ENCODE results near the gene PLXDC2. TPM values are rescaled to one million over a fixed set of nuclear protein-coding genes. Genes with fewer than 3 reads are reported as not detected.

Gene PLXDC2
- total RNA-seq, 5 donors from 2014 or later (not counting 1 experiment from before 2014, with no cell fraction given), result 0.49 to 1.1 (median 0.56) TPM

GRCh38 chr10:19946791-19947190, 130.6 kb downstream of the PLXDC2 start:
- H3K27me3 Mint-ChIP-seq, result no peaks in the 10 kb centered on the region
- Histone ChIP-seq H3K4me3 (ENCODE audit: control insufficient read depth in 1 of 2, extremely low read depth in 1 of 2, low read length in 1 of 2) (no peak overlapping the region), H3K27me3 (replicated peaks in 1 of 2; ENCODE audit: control insufficient read depth in 2 of 2, extremely low read depth in 1 of 2, insufficient read depth in 2 of 2, low read length in 1 of 2) (no peaks in the 10 kb centered on the region), H3K36me3 (ENCODE audit: control insufficient read depth in 2 of 2, extremely low read depth in 1 of 2, insufficient read depth in 1 of 2, low read length in 1 of 2) (no peaks in the 10 kb centered on the region), H3K4me1 (ENCODE audit: control insufficient read depth in 1 of 2, extremely low read depth in 1 of 2, insufficient read depth in 2 of 2, low read length in 2 of 2) (no peaks in the 10 kb centered on the region), H3K27ac (ENCODE audit: low read length) (no peak overlapping the region), H3K9me3 (no peaks in the 10 kb centered on the region)
- ATAC-seq (replicated peaks in 1 of 4), result no peak
- ChIA-PET POLR2A (no interaction called here), CTCF (no interaction called here)
- no peaks in the 10 kb centered on the region for H3K36me3 Mint-ChIP-seq
- WGBS (ENCODE audit: insufficient coverage), result 98% methylated on average over 5 of the region's 8 CpGs
- H3K4me1 Mint-ChIP-seq, result no peaks in the 10 kb centered on the region
- H3K9me3 Mint-ChIP-seq, result peaks cover 0 to 7% (median 4%) of the 10 kb centered on the region in 3 donors
- no peak for DNase-seq
- H3K4me3 Mint-ChIP-seq, result no peak overlapping the region
- H3K27ac Mint-ChIP-seq, result no peak overlapping the region

GRCh38 chr10:19947215-19947614, 131.0 kb downstream of the PLXDC2 start:
- no peaks in the 10 kb centered on the region for H3K27me3 ChIP-seq (replicated peaks in 1 of 2; ENCODE audit: control insufficient read depth in 2 of 2, extremely low read depth in 1 of 2, insufficient read depth in 2 of 2, low read length in 1 of 2)
- ATAC-seq (replicated peaks in 1 of 4) (no peak), DNase-seq (no peak)
- no peaks in the 10 kb centered on the region for H3K4me1 Mint-ChIP-seq
- no peaks in the 10 kb centered on the region for H3K36me3 Mint-ChIP-seq
- no peak overlapping the region for H3K4me3 ChIP-seq (ENCODE audit: control insufficient read depth in 1 of 2, extremely low read depth in 1 of 2, low read length in 1 of 2)
- no peaks in the 10 kb centered on the region for H3K9me3 ChIP-seq
- WGBS (ENCODE audit: insufficient coverage), result 73% methylated on average over 3 of the region's 3 CpGs
- CTCF ChIA-PET, result no interaction called here
- no peaks in the 10 kb centered on the region for H3K4me1 ChIP-seq (ENCODE audit: control insufficient read depth in 1 of 2, extremely low read depth in 1 of 2, insufficient read depth in 2 of 2, low read length in 2 of 2)
- POLR2A ChIA-PET, result no interaction called here
- no peaks in the 10 kb centered on the region for H3K27me3 Mint-ChIP-seq
- H3K36me3 ChIP-seq (ENCODE audit: control insufficient read depth in 2 of 2, extremely low read depth in 1 of 2, insufficient read depth in 1 of 2, low read length in 1 of 2), result no peaks in the 10 kb centered on the region
- H3K9me3 Mint-ChIP-seq, result peaks cover 0 to 9% (median 4%) of the 10 kb centered on the region in 3 donors
- H3K4me3 Mint-ChIP-seq, result no peak overlapping the region
- no peak overlapping the region for H3K27ac ChIP-seq (ENCODE audit: low read length)
- H3K27ac Mint-ChIP-seq, result no peak overlapping the region

- H3K27ac Mint-ChIP-seq, result no peak overlapping the region
- H3K4me1 Mint-ChIP-seq, result no peaks in the 10 kb centered on the region
- DNase-seq (no peak), ATAC-seq (replicated peaks in 1 of 4) (no peak)
- no peak overlapping the region for H3K27ac ChIP-seq (ENCODE audit: low read length)
- H3K4me3 Mint-ChIP-seq, result no peak overlapping the region
- no peaks in the 10 kb centered on the region for H3K27me3 ChIP-seq (replicated peaks in 1 of 2; ENCODE audit: control insufficient read depth in 2 of 2, extremely low read depth in 1 of 2, insufficient read depth in 2 of 2, low read length in 1 of 2)
- CTCF ChIA-PET, result no interaction called here
- no peaks in the 10 kb centered on the region for H3K36me3 Mint-ChIP-seq
- H3K4me1 ChIP-seq (ENCODE audit: control insufficient read depth in 1 of 2, extremely low read depth in 1 of 2, insufficient read depth in 2 of 2, low read length in 2 of 2), result no peaks in the 10 kb centered on the region
- no peaks in the 10 kb centered on the region for H3K9me3 ChIP-seq
- no peaks in the 10 kb centered on the region for H3K36me3 ChIP-seq (ENCODE audit: control insufficient read depth in 2 of 2, extremely low read depth in 1 of 2, insufficient read depth in 1 of 2, low read length in 1 of 2)
- no peaks in the 10 kb centered on the region for H3K27me3 Mint-ChIP-seq
- H3K9me3 Mint-ChIP-seq, result peaks cover 0 to 14% (median 4%) of the 10 kb centered on the region in 3 donors
- POLR2A ChIA-PET, result no interaction called here
- no CpG with 5 or more reads among the region's 2 CpGs for WGBS (ENCODE audit: insufficient coverage)
- no peak overlapping the region for H3K4me3 ChIP-seq (ENCODE audit: control insufficient read depth in 1 of 2, extremely low read depth in 1 of 2, low read length in 1 of 2)
Measured at GRCh38 chr10:19947656-19948055, 131.4 kb downstream of the PLXDC2 start.

- Histone ChIP-seq H3K27ac (ENCODE audit: low read length) (no peak overlapping the region), H3K4me1 (ENCODE audit: control insufficient read depth in 1 of 2, extremely low read depth in 1 of 2, insufficient read depth in 2 of 2, low read length in 2 of 2) (no peaks in the 10 kb centered on the region), H3K27me3 (replicated peaks in 1 of 2; ENCODE audit: control insufficient read depth in 2 of 2, extremely low read depth in 1 of 2, insufficient read depth in 2 of 2, low read length in 1 of 2) (no peaks in the 10 kb centered on the region), H3K4me3 (ENCODE audit: control insufficient read depth in 1 of 2, extremely low read depth in 1 of 2, low read length in 1 of 2) (no peak overlapping the region), H3K36me3 (ENCODE audit: control insufficient read depth in 2 of 2, extremely low read depth in 1 of 2, insufficient read depth in 1 of 2, low read length in 1 of 2) (no peaks in the 10 kb centered on the region), H3K9me3 (no peaks in the 10 kb centered on the region)
- Mint-ChIP-seq H3K36me3 (no peaks in the 10 kb centered on the region), H3K27ac (no peak overlapping the region), H3K9me3 (peaks cover 0 to 18% (median 4%) of the 10 kb centered on the region in 3 donors), H3K27me3 (no peaks in the 10 kb centered on the region), H3K4me1 (no peaks in the 10 kb centered on the region), H3K4me3 (no peak overlapping the region)
- CTCF ChIA-PET, result no interaction called here
- POLR2A ChIA-PET, result no interaction called here
- ATAC-seq (replicated peaks in 1 of 4) (no peak), DNase-seq (no peak)
- WGBS (ENCODE audit: insufficient coverage), result 89% methylated on average over 4 of the region's 7 CpGs
Measured at GRCh38 chr10:19952224-19953010, 136.2 kb downstream of the PLXDC2 start.

- no peak for ATAC-seq (replicated peaks in 1 of 4)
- Mint-ChIP-seq H3K27me3 (no peaks in the 10 kb centered on the region), H3K4me1 (no peaks in the 10 kb centered on the region), H3K27ac (no peak overlapping the region), H3K9me3 (peaks cover 0 to 18% (median 4%) of the 10 kb centered on the region in 3 donors), H3K4me3 (no peak overlapping the region), H3K36me3 (no peaks in the 10 kb centered on the region)
- Histone ChIP-seq H3K9me3 (no peaks in the 10 kb centered on the region), H3K4me3 (ENCODE audit: control insufficient read depth in 1 of 2, extremely low read depth in 1 of 2, low read length in 1 of 2) (no peak overlapping the region), H3K36me3 (ENCODE audit: control insufficient read depth in 2 of 2, extremely low read depth in 1 of 2, insufficient read depth in 1 of 2, low read length in 1 of 2) (no peaks in the 10 kb centered on the region), H3K4me1 (ENCODE audit: control insufficient read depth in 1 of 2, extremely low read depth in 1 of 2, insufficient read depth in 2 of 2, low read length in 2 of 2) (no peaks in the 10 kb centered on the region), H3K27ac (ENCODE audit: low read length) (no peak overlapping the region), H3K27me3 (replicated peaks in 1 of 2; ENCODE audit: control insufficient read depth in 2 of 2, extremely low read depth in 1 of 2, insufficient read depth in 2 of 2, low read length in 1 of 2) (no peaks in the 10 kb centered on the region)
- ChIA-PET POLR2A (no interaction called here), CTCF (no interaction called here)
- DNase-seq, result no peak
- 73% methylated on average over 1 of the region's 2 CpGs for WGBS (ENCODE audit: insufficient coverage)
Measured at GRCh38 chr10:19954601-19955000, 138.4 kb downstream of the PLXDC2 start.

- Mint-ChIP-seq H3K9me3 (peaks cover 2 to 14% (median 8%) of the 10 kb centered on the region in 3 donors), H3K4me1 (no peaks in the 10 kb centered on the region), H3K27me3 (no peaks in the 10 kb centered on the region), H3K4me3 (no peak overlapping the region), H3K27ac (no peak overlapping the region), H3K36me3 (no peaks in the 10 kb centered on the region)
- ATAC-seq (replicated peaks in 1 of 4) (no peak), DNase-seq (no peak)
- Histone ChIP-seq H3K9me3 (no peaks in the 10 kb centered on the region), H3K27me3 (replicated peaks in 1 of 2; ENCODE audit: control insufficient read depth in 2 of 2, extremely low read depth in 1 of 2, insufficient read depth in 2 of 2, low read length in 1 of 2) (no peaks in the 10 kb centered on the region), H3K4me1 (ENCODE audit: control insufficient read depth in 1 of 2, extremely low read depth in 1 of 2, insufficient read depth in 2 of 2, low read length in 2 of 2) (no peaks in the 10 kb centered on the region), H3K4me3 (ENCODE audit: control insufficient read depth in 1 of 2, extremely low read depth in 1 of 2, low read length in 1 of 2) (no peak overlapping the region), H3K36me3 (ENCODE audit: control insufficient read depth in 2 of 2, extremely low read depth in 1 of 2, insufficient read depth in 1 of 2, low read length in 1 of 2) (no peaks in the 10 kb centered on the region), H3K27ac (ENCODE audit: low read length) (no peak overlapping the region)
- POLR2A ChIA-PET, result no interaction called here
- CTCF ChIA-PET, result no interaction called here
- no CpG with 5 or more reads among the region's 2 CpGs for WGBS (ENCODE audit: insufficient coverage)
Measured at GRCh38 chr10:19956516-19957032, 140.3 kb downstream of the PLXDC2 start.

Data from T-cell (primary cell).